IPS-18a (cell line): ENCODE data around the gene GFPT1.

Experiments used
- H3K27ac ChIP-seq: one replicate; pipeline ENCODE4 v1.5.1; 2013; ENCODE audit warnings: low read length
- H3K27me3 ChIP-seq: one replicate; pipeline ENCODE4 v1.6.1; 2013; ENCODE audit warnings: mild to moderate bottlenecking, low read length; ENCODE audit not compliant: control insufficient read depth, insufficient read depth
- H3K36me3 ChIP-seq: one replicate; pipeline ENCODE4 v1.6.1; 2013; ENCODE audit warnings: low read depth, low read length; ENCODE audit not compliant: control insufficient read depth
- H3K4me1 ChIP-seq: one replicate; pipeline ENCODE4 v1.6.1; 2013; ENCODE audit warnings: low read depth, low read length; ENCODE audit not compliant: control insufficient read depth
- H3K4me3 ChIP-seq: one replicate; pipeline ENCODE4 v1.5.1; 2013; ENCODE audit warnings: low read length
- H3K9ac ChIP-seq: one replicate; pipeline ENCODE4 v1.6.1; 2013; ENCODE audit warnings: mild to moderate bottlenecking, low read length, moderate library complexity
- H3K9me3 ChIP-seq: one replicate; pipeline ENCODE4 v1.6.1; 2013; ENCODE audit warnings: low read depth, low read length; ENCODE audit not compliant: control insufficient read depth

Gene GFPT1

GRCh38 chr2:69285379-69285894 is 101.6 kb downstream of the GFPT1 start:
- H3K4me1 ChIP-seq, result no peaks in the 10 kb centered on the region
- H3K27me3 ChIP-seq, result no peaks in the 10 kb centered on the region
- no peaks in the 10 kb centered on the region for H3K36me3 ChIP-seq
- H3K9me3 ChIP-seq, result no peaks in the 10 kb centered on the region
- H3K4me3 ChIP-seq, result no peak overlapping the region
- no peak overlapping the region for H3K27ac ChIP-seq
- no peak overlapping the region for H3K9ac ChIP-seq

GRCh38 chr2:69280796-69281412 is 106.1 kb downstream of the GFPT1 start:
- Histone ChIP-seq H3K9ac (no peak overlapping the region), H3K4me1 (no peaks in the 10 kb centered on the region), H3K27ac (no peak overlapping the region), H3K27me3 (no peaks in the 10 kb centered on the region), H3K4me3 (no peak overlapping the region), H3K9me3 (no peaks in the 10 kb centered on the region), H3K36me3 (no peaks in the 10 kb centered on the region)

GRCh38 chr2:69279931-69280681 is 106.9 kb downstream of the GFPT1 start:
- H3K4me3 ChIP-seq, result no peak overlapping the region
- no peaks in the 10 kb centered on the region for H3K27me3 ChIP-seq
- H3K36me3 ChIP-seq, result no peaks in the 10 kb centered on the region
- H3K9me3 ChIP-seq, result no peaks in the 10 kb centered on the region
- no peak overlapping the region for H3K9ac ChIP-seq
- H3K27ac ChIP-seq, result no peak overlapping the region
- no peaks in the 10 kb centered on the region for H3K4me1 ChIP-seq

- H3K27me3 ChIP-seq, result no peaks in the 10 kb centered on the region
- H3K4me3 ChIP-seq, result no peak overlapping the region
- no peaks in the 10 kb centered on the region for H3K9me3 ChIP-seq
- no peaks in the 10 kb centered on the region for H3K36me3 ChIP-seq
- no peaks in the 10 kb centered on the region for H3K4me1 ChIP-seq
- no peak overlapping the region for H3K9ac ChIP-seq
- H3K27ac ChIP-seq, result no peak overlapping the region
Observed at GRCh38 chr2:69279211-69279610, 107.8 kb downstream of the GFPT1 start.

- no peak overlapping the region for H3K27ac ChIP-seq
- no peak overlapping the region for H3K9ac ChIP-seq
- H3K36me3 ChIP-seq, result no peaks in the 10 kb centered on the region
- H3K27me3 ChIP-seq, result no peaks in the 10 kb centered on the region
- H3K9me3 ChIP-seq, result no peaks in the 10 kb centered on the region
- no peak overlapping the region for H3K4me3 ChIP-seq
- H3K4me1 ChIP-seq, result no peaks in the 10 kb centered on the region
Observed at GRCh38 chr2:69278366-69278765, 108.7 kb downstream of the GFPT1 start.

GRCh38 chr2:69275490-69275889 is 111.5 kb downstream of the GFPT1 start:
- Histone ChIP-seq H3K27ac (no peak overlapping the region), H3K4me3 (no peak overlapping the region), H3K9me3 (no peaks in the 10 kb centered on the region), H3K4me1 (no peaks in the 10 kb centered on the region), H3K9ac (no peak overlapping the region), H3K36me3 (no peaks in the 10 kb centered on the region), H3K27me3 (no peaks in the 10 kb centered on the region)

- H3K27me3 ChIP-seq, result no peaks in the 10 kb centered on the region
- H3K27ac ChIP-seq, result no peak overlapping the region
- no peaks in the 10 kb centered on the region for H3K36me3 ChIP-seq
- H3K4me1 ChIP-seq, result no peaks in the 10 kb centered on the region
- H3K9ac ChIP-seq, result no peak overlapping the region
- no peak overlapping the region for H3K4me3 ChIP-seq
- H3K9me3 ChIP-seq, result no peaks in the 10 kb centered on the region
Observed at GRCh38 chr2:69272803-69273471, 114.1 kb downstream of the GFPT1 start.

- no peak overlapping the region for H3K27ac ChIP-seq
- H3K36me3 ChIP-seq, result no peaks in the 10 kb centered on the region
- H3K9me3 ChIP-seq, result no peaks in the 10 kb centered on the region
- no peaks in the 10 kb centered on the region for H3K4me1 ChIP-seq
- no peaks in the 10 kb centered on the region for H3K27me3 ChIP-seq
- H3K4me3 ChIP-seq, result no peak overlapping the region
- H3K9ac ChIP-seq, result no peak overlapping the region
Observed at GRCh38 chr2:69271831-69272257, 115.2 kb downstream of the GFPT1 start.
